HEK293 (cell line): ENCODE data around the gene RFNG.

Experiments used
- CTCF ChIA-PET: fragments of 350-600 bp; formaldehyde crosslinking; extraction: SDS; loops from one replicate; lab custom pipeline; 2021; ENCODE audit warnings: antibody characterized with exemption; lab: Yijun Ruan, JAX
- POLR2A ChIA-PET: fragments of 300-600 bp; formaldehyde crosslinking; extraction: SDS; loops from one replicate; lab custom pipeline; 2020; ENCODE audit warnings: antibody characterized with exemption, inconsistent platforms; lab: Yijun Ruan, JAX
- H3K27ac ChIP-seq: fragments of 200-500 bp; sonication (Bioruptor generic); 2 replicates; pipeline ENCODE4 v1.5.1; 2014; ENCODE audit warnings: low read depth, low read length, control low read depth, inconsistent platforms; ENCODE audit errors: extremely low read depth
- H3K36me3 ChIP-seq, 2 experiments: fragments of 200-500 bp in 1 of 2; sonication (Bioruptor generic) in 1 of 2; 1 replicate in 1 of 2; 2 replicates in 1 of 2; pipeline ENCODE4 v1.5.1; 2014 to 2017; ENCODE audit warnings: inconsistent platforms in 2 of 2, low read length in 2 of 2; ENCODE audit not compliant: control insufficient read depth in 2 of 2, insufficient read depth in 1 of 2
- H3K4me1 ChIP-seq: fragments of 200-500 bp; sonication (Bioruptor generic); 2 replicates; pipeline ENCODE4 v1.5.1; 2014; ENCODE audit warnings: mild to moderate bottlenecking, low read length, inconsistent platforms; ENCODE audit not compliant: control insufficient read depth, insufficient read depth
- H3K4me3 ChIP-seq: 2 replicates; pipeline ENCODE4 v1.5.1; 2011; ENCODE audit warnings: low read depth, mild to moderate bottlenecking, control low read depth, low read length, moderate library complexity
- H3K9me3 ChIP-seq: fragments of 200-500 bp; sonication (Bioruptor generic); 2 replicates; pipeline ENCODE4 v1.5.1; 2014; ENCODE audit warnings: low read depth, low read length, inconsistent platforms; ENCODE audit not compliant: control insufficient read depth, insufficient read depth
- ATF2 ChIP-seq: fragments of 450-650 bp; formaldehyde crosslinking; IDR thresholded peaks from 2 replicates; pipeline ENCODE4 v1.5.1; 2016; ENCODE audit warnings: missing biosample characterization, missing genetic modification characterization, low read depth
- GLIS1 ChIP-seq: fragments of 450-650 bp; formaldehyde crosslinking; IDR thresholded peaks from 2 replicates; pipeline ENCODE4 v1.5.1; 2016; ENCODE audit warnings: missing biosample characterization, missing genetic modification characterization
- HIC1 ChIP-seq: fragments of 450-650 bp; formaldehyde crosslinking; IDR thresholded peaks from 2 replicates; pipeline ENCODE4 v1.5.1; 2016; ENCODE audit warnings: missing biosample characterization, missing genetic modification characterization
- ZBTB21 ChIP-seq: fragments of 450-650 bp; formaldehyde crosslinking; IDR thresholded peaks from 2 replicates; pipeline ENCODE4 v1.5.1; 2017; ENCODE audit warnings: missing biosample characterization, missing genetic modification characterization
- ZBTB7A ChIP-seq: fragments of 450-650 bp; formaldehyde crosslinking; IDR thresholded peaks from 2 replicates; pipeline ENCODE4 v1.5.1; 2016; ENCODE audit warnings: low read depth, missing biosample characterization, missing genetic modification characterization
- ZBTB8A ChIP-seq: fragments of 450-650 bp; formaldehyde crosslinking; IDR thresholded peaks from 2 replicates; pipeline ENCODE4 v1.5.1; 2016; ENCODE audit warnings: missing biosample characterization, missing genetic modification characterization
- ZIC2 ChIP-seq: fragments of 450-650 bp; formaldehyde crosslinking; IDR thresholded peaks from 2 replicates; pipeline ENCODE4 v1.5.1; 2016; ENCODE audit warnings: missing biosample characterization, missing genetic modification characterization
- ZNF140 ChIP-seq: fragments of 450-650 bp; formaldehyde crosslinking; IDR thresholded peaks from 2 replicates; pipeline ENCODE4 v1.5.1; 2016; ENCODE audit warnings: missing biosample characterization, missing genetic modification characterization
- ZNF18 ChIP-seq: fragments of 450-650 bp; formaldehyde crosslinking; IDR thresholded peaks from 2 replicates; pipeline ENCODE4 v1.5.1; 2016; ENCODE audit warnings: missing biosample characterization, missing genetic modification characterization
- ZNF26 ChIP-seq: fragments of 450-650 bp; formaldehyde crosslinking; IDR thresholded peaks from 2 replicates; pipeline ENCODE4 v1.5.1; 2016; ENCODE audit warnings: missing biosample characterization, missing genetic modification characterization
- ZNF266 ChIP-seq: fragments of 450-650 bp; formaldehyde crosslinking; IDR thresholded peaks from 2 replicates; pipeline ENCODE4 v1.5.1; 2016; ENCODE audit warnings: missing biosample characterization, missing genetic modification characterization, low read depth
- ZNF600 ChIP-seq: fragments of 450-650 bp; formaldehyde crosslinking; IDR thresholded peaks from 2 replicates; pipeline ENCODE4 v1.5.1; 2016; ENCODE audit warnings: missing biosample characterization, missing genetic modification characterization
- ZNF624 ChIP-seq: fragments of 450-650 bp; formaldehyde crosslinking; IDR thresholded peaks from 2 replicates; pipeline ENCODE4 v1.5.1; 2017; ENCODE audit warnings: missing biosample characterization, missing genetic modification characterization
- ZSCAN4 ChIP-seq: fragments of 450-650 bp; formaldehyde crosslinking; IDR thresholded peaks from 2 replicates; pipeline ENCODE4 v1.5.1; 2017; ENCODE audit warnings: missing biosample characterization, missing genetic modification characterization

RFNG gene

GRCh38 chr17:82018152-82018988, 33.2 kb downstream of the RFNG start (continued):
- TF ChIP-seq ZBTB21, result no peak
- TF ChIP-seq ZNF26 (tag by site-specific recombination), result no peak
- no peak for TF ChIP-seq ZNF266
- 0 out of 2 replicates have a peak, but pooled peaks have one; percentile 7 for TF ChIP-seq GLIS1 (tag by site-specific recombination)
- no peak for TF ChIP-seq ZNF140 (tag by site-specific recombination)
- TF ChIP-seq ZNF600 (tag by site-specific recombination), result 0 out of 2 replicates have a peak, but pooled peaks have one; percentile 29
- no peak for TF ChIP-seq ZNF624 (tag by site-specific recombination)
- TF ChIP-seq ZBTB7A (tag by site-specific recombination), result 0 out of 2 replicates have a peak, but pooled peaks have one; percentile 5
- TF ChIP-seq ZSCAN4 (tag by site-specific recombination), result peak; percentile 13; the same call in 1 of the 2 replicates
- TF ChIP-seq ATF2 (tag by site-specific recombination), result no peak
- TF ChIP-seq ZIC2 (tag by site-specific recombination), result peak; percentile 32; the same call in 1 of the 2 replicates
- no peak for TF ChIP-seq ZBTB8A (tag by site-specific recombination)
- TF ChIP-seq, all 188 proteins: peak for 10

- H3K4me3 ChIP-seq, result no peak overlapping the region
- H3K4me1 ChIP-seq, result no peaks in the 10 kb centered on the region; the same call in 1 of the 2 replicates
- no peak for TF ChIP-seq ZNF266
- CTCF ChIA-PET, result interaction anchor here (7.6 kb wide), 1 partner anchor 57 kb away, joined by 105 read pairs; the partner anchor contains the start of gene NOTUM
- POLR2A ChIA-PET, result interaction anchor here (0.9 to 4.7 kb wide), 3 partner anchors 14 to 334 kb away, joined by 3 to 13 read pairs (median 4); partner anchors contain the start of genes ARL16 and HGS
- H3K27ac ChIP-seq, result 0 out of 2 replicates have a peak overlapping the region, but pooled peaks have one; percentile 8
- peaks cover 0 to 20% of the 10 kb centered on the region in 2 experiments; a peak in 1 of 3 replicates for H3K36me3 ChIP-seq
- no peaks in the 10 kb centered on the region for H3K9me3 ChIP-seq
These were observed 33.9 kb downstream of the RFNG start for GRCh38 chr17:82017612-82018151.

GRCh38 chr17:82016875-82017459, 34.6 kb downstream of the RFNG start:
- peak; percentile 59 for TF ChIP-seq HIC1 (tag by site-specific recombination)
- no peak for TF ChIP-seq ZNF18 (tag by site-specific recombination)
- CTCF ChIA-PET, result interaction anchor here (1.6 to 7.6 kb wide), 2 partner anchors 57 kb away, joined by 6 to 105 read pairs; partner anchors contain the start of gene NOTUM
- Histone ChIP-seq H3K4me1 (no peaks in the 10 kb centered on the region; the same call in 1 of the 2 replicates), H3K36me3 (peaks cover 0 to 20% of the 10 kb centered on the region in 2 experiments; a peak in 1 of 3 replicates), H3K4me3 (no peak overlapping the region), H3K27ac (0 out of 2 replicates have a peak overlapping the region, but pooled peaks have one; percentile 8), H3K9me3 (no peaks in the 10 kb centered on the region)
- POLR2A ChIA-PET, result interaction anchor here (0.9 to 4.7 kb wide), 3 partner anchors 13 to 333 kb away, joined by 3 to 13 read pairs (median 4); partner anchors contain the start of genes ARL16 and HGS
